GM21367 (cell line): ENCODE results near the gene WBP1.
"Not testable (repeated sequence)": the region's sequence is repeated elsewhere in the genome, so short reads cannot be mapped to it uniquely, and the experiment has no call there.

Experiments used
- ATAC-seq: cut with Tn5 transposase; IDR thresholded peaks from one replicate; pipeline ENCODE4 v1.9.1; 2021; ENCODE audit not compliant: unreplicated experiment

The WBP1 gene

DNA sequence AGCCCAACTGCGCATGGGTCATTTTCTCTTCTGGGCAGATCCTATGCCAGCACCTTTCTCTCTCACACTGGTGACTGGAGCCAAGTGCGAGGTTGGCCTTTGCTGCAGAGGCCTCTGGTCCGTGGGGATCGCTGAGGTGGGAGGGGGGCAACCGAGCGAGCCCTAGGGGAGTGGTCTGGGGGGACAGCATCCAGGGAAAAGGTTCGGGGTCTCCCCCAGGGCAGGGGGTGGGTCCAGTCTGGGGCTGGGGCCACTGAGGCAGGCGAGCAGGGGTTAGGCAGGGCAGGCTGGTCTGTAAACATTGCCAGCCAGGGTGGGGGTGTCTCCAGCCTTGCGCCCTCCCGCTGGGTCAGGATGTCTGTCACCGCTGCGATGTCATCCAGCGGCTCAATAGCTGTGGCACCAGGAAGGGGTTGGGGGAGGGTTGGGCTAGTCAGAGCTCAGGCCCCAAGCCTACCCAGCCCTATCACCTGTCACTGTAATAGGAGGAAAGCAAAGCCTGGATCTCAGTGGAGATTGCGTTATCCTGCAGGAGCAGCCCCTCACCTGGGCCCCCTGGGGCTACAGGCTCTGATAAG is 32.0 kb upstream of the WBP1 start:
- ATAC-seq = no peak

DNA sequence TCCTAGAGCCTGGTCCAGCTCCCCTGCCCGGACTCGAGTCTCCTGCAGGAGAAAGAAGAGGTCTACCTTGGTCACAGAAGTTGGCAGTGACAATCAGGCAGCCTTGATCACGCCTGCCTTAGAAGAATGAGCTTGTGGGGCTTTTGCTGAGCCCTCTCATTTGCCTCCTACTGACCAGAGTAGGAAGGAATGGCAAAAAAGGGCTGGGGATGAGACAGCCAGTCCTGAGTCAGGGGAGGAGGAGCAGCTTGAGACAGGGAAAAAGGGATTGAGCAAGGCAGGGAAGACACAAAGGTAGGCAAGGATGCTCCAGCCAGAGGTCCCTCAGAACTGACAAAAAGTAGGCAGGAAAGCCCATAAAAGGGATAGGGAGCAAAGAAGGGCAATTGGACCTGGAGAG is 30.7 kb upstream of the WBP1 start:
- no peak for ATAC-seq

DNA sequence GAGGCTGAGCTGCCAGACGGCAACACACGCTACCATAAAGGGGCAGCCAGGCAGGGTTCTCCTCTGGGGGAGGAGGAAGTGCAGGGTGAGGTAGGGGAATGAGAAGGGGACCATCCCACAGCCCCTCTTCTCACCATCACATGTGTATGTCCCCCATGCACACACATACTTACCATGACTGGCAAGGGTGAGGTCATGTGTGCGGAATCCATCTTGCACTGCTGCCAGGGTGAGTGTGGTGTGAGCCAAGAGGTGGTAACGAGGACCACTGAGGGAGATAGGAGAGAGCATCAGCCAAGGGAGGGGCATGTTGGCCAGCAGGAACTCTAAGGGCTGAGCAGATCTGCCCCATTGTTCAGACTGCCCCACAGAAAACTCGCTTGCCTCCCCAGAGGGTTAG is 29.6 kb upstream of the WBP1 start:
- ATAC-seq = no peak

DNA sequence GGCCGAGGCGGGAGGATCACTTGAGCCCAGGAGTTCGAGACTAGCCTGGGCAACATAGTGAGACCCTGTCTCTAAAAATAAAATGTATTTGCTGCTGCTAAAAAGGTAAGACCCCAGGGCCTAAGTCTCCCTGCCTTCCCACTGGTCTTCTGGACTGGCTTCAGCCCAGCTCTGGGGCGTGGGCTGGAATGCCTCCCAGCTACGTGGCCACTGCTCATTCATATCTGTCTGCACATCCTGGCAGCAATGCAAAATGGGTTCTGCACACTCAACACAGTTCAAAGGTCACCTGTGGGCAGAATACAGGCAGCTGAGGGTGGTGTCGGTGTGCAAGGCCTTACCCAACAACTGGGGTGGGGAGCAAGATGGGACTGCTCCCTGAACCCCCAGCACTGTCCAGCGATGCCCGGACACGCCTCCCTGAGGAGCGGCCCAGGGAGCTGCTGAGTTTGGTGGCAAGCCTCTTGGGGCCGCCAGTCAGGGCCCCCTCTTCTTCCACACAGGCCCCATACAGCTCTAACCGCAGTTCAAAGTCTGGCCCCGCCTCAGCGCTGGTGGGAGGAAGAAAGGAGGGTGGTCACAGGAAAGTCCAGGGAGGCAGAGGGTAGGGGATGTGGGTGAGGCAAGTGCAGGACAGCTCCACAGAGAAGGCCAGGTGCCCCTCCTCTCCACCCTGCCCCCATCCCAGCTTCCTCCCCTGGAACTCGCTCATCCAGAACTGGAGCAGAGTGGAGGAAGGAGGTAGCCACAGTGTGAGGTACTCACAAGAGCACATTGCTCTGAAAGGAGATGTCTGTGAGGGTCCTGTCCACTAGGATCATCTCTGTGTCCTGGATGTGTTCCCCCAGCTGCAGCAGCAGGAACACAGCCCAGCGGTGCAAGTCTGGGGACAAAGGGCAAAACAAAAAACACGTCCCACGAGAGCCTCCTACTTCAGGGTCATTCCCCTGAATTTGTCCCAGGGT is 28.5 kb upstream of the WBP1 start:
- no peak for ATAC-seq

DNA sequence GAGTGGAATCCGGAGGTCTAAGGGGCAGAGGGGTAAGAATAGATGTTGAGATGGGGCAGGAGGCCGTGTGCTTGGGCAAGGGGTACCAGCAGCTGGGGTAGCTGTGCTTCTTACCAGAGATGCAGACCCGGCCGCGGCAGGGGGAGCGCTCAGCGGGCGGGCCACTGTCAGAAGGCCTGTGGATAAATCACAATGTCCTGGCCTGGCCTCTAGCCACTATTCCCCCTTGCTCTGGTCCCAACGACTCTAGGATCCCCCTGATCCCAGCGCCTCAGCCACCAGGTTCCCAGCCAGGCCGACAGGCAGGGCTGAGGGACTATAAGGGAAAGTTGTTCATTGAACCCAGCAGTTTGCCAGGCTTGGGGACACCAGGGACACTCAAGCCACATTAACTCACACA is 27.7 kb upstream of the WBP1 start:
- ATAC-seq = no peak

DNA sequence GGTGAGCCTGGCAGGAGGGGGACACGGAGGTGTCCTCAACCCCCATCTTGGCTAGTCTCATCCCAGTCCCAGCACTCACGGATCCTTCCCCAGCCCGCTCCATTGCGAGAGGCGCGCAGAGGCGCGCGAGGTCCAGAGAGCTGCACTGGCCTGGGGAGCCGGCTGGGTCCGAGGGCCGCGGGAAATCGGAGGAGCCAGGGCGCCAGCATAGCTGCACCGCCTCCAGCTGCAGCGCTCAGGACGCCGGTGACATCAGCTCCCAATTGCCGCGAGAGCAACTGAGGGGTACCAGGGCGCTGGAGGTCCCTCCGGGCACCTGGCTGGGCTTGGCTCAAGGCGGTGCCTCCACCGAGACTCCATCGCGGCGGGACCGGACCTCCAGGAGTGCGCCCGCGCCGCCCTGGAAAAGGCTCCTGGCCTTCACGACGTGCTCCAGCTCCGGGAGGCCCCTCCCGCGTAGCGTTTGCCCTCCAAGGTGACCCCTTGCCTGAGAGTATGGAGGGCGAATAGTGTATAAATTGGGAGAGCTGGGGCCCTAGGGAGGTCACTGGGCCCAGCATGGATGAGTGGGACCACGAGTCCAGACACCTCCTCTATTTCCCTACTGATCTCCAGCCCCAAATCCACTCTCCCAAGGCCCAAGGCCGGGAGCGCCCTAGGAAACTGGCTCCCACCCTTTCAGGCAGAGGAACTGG is 22.0 kb upstream of the WBP1 start:
- no peak for ATAC-seq

DNA sequence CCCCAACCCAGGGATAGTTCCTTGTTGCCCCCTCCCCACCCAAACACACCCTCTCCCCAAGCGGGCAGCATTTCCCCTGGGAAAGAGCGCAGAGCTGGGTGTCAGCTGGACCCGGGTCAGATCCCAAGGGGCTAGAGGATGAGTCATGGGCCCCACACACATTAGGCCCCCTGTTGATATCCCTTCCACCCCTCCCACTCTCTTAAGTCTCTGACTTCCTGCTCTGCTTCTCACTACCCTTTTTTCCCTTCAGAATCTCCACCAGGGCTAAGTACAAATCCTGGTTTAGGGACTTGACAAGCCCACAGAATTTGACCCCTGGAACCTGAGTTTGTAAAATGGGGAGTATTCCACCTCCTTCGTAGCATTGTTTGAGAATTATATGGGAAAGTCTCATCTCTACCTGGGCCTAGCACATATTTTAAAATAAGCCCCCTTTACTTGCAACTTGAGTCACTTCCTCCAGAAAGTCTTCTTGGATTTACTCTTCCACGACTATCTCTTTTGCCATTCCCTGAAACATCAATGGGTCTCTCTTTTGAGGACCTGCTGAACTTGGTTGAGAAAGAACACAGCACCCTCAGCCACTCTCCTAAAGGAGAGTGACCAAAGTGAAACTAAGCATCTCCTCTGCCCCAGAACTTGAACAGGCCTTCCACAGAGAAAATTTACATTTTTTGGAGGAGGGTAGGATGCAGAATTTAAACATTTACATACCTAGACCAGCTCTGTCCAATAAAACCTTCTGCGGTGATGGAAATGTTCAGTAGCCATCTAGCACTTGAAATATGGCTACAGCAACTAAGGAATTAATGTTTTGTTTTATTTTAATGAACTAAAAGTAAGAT is 21.2 kb upstream of the WBP1 start:
- no peak for ATAC-seq

DNA sequence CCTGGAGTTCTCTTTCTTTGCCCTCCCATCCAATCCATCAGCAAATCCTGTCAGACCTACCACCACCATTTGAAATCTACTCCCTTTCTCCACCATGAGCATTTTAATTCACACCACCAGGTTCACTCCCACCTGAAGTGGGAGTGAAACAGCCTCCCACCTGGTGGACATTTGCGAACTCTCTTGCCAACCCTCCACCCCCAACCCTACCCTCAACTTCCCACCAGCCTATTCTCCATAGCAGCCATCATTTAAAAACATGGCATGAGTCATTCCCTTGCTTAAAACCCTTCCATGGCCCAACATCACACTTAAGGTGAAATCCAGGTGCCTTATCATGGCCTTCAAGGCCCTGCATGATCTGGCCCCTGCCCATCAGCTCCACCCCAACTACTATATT is 20.0 kb upstream of the WBP1 start:
- no peak for ATAC-seq

DNA sequence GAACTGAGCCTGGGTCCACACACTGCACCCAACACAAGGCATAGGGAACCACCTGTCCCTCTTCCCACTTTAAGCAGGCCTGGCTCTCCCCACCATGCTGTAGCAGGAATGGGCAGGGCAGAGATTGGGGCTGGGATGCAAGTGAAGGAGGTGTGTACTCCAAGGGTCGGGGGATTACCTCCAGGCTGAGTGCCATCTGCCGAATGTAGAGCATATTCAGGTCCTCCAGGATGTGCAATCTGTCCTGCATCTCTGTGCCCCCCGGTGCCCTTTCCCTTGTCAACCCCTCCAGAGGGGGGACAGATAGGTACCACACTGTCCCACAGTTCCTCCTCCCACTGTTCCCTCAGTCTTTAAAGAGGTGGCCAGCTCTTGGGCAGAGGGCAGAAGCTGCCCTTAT is 18.9 kb upstream of the WBP1 start:
- ATAC-seq = no peak

DNA sequence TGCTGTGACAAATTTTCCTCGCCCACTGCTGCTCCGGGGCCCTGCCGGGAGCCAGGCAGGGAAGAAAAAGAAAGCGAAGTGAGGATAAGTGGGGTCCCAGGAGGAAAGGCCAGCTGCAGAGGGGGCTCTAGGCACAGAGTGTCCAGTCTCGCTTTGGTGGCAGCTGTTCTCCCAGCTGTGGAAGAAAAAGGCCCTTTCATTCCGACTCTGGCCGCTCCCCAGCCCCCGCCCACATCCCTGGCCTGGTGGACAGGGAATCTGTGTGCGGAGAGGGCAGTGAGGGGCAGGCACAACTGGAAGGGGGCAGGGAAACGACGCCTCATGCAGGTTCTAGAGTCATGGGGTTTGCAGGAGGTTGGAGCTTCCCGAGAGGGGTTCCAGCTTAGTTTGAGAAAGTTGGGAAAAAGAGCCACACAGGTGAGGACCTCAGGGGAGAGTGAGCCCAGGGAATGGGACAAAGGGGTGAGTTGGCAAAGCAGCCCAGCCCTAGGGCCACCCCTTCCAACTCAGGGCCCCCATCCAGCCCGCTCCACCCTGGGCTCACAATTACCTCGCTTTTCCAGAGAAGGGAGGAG is 18.3 kb upstream of the WBP1 start:
- no peak for ATAC-seq

DNA sequence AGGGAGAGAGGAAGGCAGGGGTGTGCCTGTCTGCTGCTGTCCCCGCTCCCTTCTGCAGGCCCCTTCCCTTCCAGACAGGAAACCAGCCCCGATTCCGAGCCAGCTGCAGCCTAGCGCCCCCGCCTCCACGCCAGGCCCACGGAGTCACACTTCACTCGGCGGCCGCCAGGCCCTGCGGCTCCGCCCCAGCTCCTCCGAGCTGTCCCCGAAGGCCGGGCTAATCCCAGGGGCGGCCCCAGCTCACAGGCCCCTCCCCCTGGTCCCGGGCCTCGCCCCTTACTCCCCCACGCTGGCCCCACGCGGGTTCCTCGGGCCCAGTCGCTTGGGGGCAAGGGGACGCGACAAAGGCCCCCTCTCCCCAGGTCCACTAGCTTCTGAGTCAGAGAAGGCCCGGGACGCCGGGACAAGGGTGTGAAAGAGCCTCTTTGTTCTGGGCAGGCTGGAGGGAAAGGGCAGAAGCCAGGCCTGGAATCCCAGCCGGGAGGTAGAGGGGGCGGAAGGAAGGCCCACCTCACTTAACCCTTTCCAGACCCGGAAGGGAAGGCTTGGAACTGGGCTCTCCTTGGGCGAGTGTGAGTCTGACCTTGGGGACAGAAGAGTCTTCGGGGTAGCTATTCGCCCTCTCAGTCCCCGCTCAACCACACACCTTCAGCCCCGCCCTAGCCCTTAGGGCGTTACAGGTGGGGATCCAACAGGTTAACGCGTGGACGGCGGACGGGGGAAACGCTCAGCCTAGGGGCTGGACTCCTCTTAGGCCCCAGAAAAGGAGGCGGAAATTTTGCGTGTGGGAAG is 17.7 kb upstream of the WBP1 start:
- peak; percentile 90 for ATAC-seq

DNA sequence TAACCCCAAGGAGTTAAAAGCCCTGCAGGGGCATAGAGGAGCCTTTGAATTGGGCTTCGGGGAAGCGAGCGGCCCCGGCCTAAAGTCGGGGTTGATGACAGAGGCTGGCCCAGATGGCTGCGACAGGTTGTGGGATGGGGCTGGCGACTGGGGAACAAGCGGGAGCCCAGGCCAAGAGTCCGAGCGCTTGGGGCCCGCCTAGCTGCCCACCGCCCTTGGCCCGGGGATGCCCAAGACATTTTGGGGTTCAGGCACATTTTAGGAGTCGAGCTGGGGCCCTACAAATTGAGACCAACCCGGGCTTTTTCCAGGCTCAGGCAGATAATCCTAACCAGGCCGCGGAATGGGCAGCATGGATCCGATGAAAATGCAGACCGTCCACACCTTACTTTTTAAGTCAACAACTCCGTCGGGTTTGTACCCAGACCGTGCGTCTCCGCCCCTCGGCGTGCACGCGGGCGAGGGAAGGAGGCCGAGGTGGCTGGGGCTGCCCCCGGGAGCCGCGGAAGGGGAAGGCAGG is 17.0 kb upstream of the WBP1 start:
- ATAC-seq = no peak

DNA sequence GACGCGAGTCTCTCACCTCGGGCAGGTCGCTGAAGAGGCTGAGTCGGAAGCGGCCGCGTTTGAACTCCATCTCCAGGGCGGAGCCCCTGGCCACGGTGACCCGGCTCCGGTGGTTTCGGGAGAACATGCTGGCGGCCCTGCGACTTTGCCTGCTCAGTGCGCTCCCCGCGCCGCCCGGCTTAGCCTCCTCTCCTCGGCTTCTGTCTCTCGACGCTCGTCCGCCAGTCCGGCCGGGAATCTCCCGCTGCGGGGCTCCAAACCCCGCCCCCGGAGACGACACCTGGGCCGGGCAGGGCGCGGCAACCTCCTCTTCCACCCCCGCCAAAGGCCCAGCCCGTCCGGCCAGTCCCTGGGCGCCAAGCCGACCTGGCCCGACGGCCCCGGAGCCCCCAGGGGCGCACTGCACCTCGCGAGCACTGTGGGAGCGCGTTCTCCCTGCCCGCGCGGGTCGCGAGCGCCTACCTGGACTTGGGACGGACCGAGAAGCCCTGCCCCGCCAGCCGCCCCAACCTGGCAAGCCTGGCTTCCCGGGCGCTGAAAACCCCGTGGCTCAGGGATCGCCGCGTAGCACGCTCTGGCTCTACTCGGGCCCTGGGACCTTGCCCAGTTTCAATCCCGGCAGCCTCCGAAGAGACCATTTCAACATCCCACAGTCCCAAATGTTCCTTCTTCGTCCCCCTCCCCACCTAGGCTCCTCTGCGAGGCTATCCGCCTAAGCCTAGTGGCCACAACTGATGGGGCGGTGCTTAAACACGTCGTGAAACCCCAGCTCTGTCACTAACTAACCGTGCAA is 16.4 kb upstream of the WBP1 start, which contains the start of gene RTKN:
RTKN (minus strand) TSS at position 248 of the 793 bp plus-strand sequence; CDS start at position 127, 121 bp downstream.
- ATAC-seq = no peak

DNA sequence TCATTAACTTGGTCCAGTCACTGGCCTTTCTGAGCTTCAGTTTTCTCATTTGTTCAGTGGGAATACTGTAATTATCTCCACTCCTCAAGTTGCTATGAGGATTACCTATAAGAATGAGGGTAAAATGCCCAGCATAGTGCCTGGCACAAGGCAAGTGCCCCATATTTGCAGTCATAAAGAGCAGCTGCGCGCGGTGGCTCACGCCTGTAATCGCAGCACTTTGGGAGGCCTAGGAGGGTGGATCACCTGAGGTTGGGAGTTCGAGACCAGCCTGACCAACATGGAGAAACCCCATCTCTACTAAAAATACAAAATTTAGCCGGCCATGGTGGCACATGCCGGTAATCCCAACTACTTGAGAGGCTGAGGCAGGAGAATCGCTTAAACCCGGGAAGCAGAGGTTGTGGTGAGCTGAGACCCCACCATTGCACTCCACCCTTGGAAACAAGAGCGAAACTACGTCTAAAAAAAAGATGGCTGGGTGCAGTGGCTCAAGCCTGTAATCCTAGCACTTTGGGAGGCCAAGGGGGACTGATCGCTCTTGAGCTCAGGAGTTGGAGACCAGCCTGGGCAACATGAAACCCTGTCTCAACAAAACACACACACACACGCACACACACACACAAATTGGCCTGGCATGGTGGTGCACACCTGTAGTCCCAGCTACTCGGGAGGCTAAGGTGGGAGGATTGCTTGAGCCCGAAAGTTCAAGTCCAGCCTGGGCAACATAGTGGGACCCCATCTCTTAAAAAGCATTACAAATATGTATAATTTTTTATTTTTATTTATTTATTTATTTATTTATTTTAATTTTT is 15.5 kb upstream of the WBP1 start:
- ATAC-seq = not testable (repeated sequence)

DNA sequence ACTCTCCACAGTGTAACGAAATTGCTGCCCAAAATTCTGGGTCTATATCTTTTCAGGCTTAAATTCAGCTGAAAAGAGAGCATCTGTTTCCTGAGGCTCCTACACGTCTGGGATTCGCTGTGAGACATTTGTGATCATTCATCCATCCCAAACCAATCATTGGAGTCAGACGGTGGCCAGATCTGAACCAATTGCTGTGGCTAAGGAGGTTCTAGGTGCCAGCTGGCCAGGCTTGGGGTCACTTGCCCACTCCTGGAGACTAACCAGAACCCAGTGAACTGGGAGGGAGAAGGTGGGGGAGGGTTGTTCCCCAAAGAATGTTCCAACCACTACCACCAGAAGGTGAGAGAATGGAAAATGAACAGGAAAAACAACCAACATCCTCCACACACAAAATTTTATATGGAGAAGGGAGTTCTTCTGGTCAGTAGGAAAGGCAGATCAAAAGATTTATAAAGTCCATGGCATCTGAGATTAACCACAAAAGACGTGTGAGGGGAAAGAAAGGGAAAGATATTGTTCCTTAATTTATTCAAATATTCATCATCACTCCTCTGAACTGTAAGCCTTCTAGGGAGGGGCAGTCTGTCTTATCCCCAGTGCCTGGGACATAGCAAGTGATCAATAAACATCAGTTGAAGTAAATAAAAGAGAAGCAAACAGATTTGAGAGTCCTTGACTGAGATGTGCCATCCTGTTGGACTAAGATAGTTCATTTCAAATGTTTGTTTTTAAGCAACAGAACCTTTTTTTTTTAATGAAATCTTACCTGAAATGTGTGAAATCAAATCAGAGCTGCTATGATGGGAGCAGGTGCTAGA is 13.5 kb upstream of the WBP1 start:
- no peak for ATAC-seq

DNA sequence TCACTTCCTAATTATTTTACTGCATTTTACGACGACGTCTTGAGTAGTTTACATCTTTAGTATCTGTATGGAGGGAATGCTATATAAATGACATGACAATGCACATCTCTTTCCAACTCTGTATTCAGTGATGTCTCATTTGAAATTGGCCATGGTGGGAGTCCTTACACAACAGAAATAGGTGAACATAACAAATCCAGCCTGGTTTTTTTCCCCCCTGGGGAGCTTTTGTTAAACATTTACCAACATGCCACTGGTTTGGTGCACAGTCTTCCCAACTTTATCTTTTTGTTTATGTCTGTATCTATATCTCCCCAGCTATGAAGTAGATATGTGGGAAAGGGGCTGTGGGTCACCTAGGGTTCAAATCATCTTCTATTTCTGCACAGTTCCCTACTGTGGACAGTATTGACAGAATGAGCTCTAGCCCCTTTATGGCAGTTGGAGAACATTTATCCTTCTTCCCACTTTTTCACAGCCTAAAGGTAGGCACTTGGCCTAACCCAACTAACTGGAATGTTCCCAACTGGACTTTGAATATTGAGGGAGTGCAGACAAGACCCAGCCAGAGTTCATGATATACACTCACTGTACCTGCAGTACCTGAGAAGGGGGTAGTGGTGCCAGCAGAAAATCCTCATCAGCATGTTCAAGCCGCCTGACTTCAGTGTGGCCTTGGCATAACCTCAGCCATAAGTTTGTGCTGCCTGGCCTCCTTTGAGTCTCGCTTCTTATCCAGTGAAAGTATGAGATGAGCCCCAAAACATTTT is 10.8 kb upstream of the WBP1 start:
- no peak for ATAC-seq
